GM11168 (cell line): Measurements from ENCODE around the gene EPB41L5.
"Not testable (repeated sequence)": the region's sequence is repeated elsewhere in the genome, so short reads cannot be mapped to it uniquely, and the experiment has no call there.

Experiments
- in situ Hi-C: fragments of 300-500 bp; cut with MboI; formaldehyde crosslinking; loops from one replicate; pipeline ENCODE4 v1.12.0; 2022; ENCODE audit warnings: low sequenced_read_pairs; ENCODE audit not compliant: unreplicated experiment

The EPB41L5 gene

DNA sequence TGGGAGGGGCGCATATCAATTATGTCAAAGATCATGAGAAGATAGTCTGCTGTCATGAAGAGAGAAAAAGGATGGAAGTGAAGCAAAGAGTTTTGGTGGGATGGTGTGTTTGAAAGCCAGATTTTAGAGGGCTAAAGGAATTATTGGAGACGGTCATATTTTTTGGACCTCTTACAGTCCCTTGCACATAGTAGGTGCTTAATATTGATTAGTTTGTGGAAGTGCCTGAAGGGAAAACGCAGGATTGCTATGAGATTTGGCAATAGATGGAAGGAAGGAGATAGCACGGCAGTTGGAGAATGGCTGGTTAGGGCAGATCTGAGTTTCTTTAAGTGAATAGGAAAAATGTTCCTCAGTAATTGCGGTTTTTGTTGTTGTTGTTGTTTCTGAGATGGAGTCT is 15.9 kb downstream of the EPB41L5 start:
- in situ Hi-C loops: no loop called here

DNA sequence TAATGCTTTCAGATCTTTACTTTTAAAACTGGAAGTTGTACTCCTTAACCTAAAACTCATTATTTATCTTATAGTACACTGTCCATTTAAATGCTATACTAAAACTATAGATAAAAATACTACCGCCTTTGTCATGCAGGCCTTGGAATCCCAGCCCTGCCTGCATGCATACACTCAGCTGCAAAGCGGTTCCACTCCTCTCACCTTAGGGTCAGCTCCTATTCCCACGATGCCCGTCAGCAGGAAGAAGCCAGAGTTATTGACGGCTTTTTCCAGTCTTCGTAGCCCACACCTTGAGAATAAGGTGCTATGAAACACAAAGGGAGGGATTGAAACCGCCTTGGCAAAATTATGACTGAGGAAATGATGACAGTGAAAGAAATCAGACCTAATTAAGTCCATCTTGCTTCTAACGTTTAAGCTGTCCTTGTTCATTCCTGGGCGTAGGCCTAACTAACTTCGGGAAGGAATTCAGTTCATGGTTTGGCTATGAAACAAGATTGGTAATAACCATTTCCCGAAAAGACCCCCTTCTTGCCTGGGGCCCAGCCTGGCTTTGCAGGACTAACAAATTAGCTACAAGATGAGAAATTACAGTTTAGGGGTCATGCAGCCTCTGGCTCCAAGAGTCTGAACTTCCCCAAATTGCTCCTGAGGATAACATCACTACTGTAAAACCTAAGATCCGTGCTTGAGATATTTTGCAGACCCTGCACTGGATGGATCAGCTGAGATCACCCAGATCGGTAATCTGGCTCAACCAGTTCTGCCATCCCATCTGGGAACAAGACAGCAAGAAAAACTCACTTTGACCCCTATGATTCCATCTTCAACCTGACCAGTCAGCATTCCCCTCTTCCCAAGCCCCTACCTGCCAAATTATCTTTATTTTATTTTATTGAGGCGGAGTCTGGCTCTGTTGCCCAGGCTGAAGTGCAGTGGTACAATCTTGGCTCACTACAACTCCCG is 17.1 kb downstream of the EPB41L5 start:
- in situ Hi-C loops: no loop called here

DNA sequence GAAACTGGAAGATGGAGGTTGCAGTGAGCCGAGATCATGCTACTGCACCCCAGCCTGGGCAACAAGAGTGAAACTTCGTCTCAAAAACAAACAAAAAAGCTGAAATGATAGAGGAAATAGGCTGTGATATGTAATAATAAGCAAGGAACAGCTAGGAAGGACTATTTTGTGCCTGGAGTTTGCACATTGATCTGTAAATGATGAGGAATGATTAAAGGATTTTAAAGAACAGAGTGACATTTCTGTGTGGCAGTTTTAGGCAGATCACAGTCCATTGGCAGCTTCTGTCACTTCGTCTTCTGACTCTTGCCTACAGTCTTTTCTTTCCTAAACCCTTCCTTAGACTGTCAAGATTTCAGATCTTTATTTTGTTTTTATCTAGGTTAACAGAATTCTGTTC is 19.4 kb downstream of the EPB41L5 start:
- in situ Hi-C loops: no loop called here

DNA sequence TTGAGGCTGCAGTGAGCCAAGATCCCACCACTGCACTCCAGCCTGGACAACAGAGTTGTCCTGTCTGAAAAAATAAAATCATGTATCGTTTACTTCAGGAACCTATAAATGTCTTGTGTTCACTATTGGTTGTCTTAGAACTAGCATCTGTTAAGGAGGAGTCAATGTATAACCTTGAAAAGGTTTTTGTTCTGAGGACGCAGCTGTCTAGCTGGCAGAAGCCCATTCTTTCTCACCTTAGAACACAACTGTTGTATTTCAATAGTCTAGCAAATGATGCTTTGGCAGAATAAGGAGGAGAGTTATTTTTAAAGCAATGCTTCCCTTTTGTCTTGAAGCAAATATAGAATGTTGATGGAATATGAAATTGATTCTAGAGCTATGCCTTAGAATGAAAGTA is 21.1 kb downstream of the EPB41L5 start:
- in situ Hi-C loops: no loop called here

DNA sequence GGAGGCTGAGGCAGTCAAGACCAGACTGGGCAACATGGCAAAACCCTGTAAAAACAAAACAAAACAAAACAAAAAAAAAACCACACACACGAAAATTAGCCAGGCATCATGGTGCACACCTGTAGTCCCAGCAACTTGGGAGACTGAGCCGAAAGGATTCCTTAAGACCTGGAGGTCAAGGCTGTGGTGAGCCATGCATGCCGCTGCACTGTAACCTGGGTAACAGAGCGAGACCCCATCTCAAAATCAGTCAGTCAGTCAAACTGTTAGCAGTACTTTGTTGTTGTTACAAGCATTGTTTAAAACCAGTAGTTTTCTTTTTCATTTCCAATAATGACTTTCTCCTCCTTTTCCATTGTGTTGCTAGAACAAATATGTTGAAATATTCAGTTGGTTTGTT is 21.7 kb downstream of the EPB41L5 start:
- in situ Hi-C loops: no loop called here

DNA sequence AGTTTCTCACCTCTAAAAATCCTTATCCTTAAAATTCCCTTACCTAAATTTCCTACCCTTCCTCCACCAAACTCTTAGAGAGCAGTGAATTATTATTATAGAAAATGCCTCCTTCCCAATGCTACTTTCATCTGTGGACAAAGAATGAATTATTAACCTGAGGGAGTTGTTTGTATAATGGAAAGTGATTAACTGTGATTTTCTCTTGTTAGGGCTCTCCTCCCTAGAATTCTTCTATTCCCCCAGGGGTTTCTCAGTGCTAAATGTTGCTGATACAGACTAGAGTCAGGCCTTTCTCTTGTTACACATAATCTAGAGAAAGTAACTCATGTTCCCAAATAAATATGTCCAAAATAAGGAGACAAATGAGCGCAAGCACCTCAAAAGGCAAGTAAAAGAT is 23.3 kb downstream of the EPB41L5 start:
- in situ Hi-C loops: no loop called here

DNA sequence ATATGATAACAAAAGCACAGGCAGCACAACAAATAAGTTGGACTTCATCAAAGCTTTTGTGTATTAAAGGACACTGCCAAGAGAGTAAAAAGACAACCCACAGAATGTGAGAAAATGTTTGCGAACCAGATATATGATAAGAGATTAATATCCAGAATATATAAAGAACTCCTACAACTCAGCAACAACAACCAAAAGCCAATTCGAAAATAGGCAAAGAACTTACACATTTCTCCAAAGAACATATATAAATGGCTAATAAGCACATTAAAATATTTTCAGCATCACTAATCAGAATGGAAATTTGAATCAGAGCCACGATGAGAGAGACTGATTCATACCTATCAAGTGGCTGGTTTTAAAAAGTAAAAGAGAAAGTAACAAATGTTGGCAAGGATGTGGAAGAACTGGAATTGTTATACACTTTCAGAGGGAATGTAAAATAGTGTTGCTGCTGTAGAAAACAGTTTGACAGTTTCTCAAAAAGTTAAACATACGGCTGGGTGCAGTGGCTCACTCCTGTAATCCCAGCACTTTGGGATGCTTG is 25.2 kb downstream of the EPB41L5 start:
- in situ Hi-C loops: no loop called here

DNA sequence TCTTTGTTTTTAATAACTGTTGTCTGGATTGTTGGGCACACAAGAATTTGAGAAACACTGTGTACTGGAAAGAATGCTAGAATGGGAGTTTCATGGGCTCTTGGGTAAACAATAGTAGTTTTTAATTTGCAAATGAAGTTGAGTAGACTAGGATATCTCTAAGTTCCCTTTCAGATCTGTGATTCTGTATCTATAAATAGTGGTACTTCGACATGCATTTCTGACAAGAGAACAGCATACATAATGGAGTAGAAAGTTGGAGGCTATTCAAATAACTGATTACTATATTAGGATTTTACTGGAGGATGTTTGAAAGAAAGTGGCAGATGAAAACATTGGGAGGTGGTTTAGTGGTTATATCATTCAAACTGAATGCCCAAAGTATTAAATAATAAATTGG is 29.5 kb downstream of the EPB41L5 start:
- in situ Hi-C loops: no loop called here

DNA sequence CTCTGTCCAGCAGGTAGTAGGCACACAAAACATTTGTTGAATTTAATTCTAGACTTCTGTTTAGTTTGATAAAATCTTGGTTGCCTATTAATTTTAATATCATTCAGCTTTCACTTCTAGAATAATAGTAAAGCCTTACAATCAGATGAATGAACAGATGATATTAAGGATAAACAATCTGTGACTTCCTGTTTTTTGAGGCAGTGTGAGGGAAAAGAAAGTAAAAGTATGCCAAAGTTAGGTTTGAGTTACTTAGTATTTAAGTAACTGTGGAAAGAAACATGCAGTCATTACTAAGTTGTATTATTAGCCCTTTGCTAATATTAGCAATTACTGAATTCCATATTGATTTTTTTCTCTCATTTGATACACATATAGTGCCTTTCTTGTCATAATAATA is 31.5 kb downstream of the EPB41L5 start:
- in situ Hi-C loops: no loop called here

DNA sequence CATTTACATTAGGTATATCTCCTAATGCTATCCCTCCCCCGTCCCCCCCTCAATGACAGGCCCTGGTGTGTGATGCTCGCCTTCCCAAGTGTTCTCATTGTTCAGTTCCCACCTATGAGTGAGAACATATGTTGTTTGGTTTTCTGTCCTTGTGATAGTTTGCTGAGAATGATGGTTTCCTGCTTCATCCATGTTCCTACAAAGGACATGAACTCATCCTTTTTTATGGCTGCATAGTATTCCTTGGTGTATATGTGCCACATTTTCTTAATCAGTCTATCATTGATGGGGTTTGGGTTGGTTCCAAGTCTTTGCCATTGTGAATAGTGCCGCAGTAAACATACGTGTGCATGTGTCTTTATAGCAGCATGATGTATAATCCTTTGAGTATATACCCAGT is 32.9 kb downstream of the EPB41L5 start:
- in situ Hi-C loops: not testable (repeated sequence)

DNA sequence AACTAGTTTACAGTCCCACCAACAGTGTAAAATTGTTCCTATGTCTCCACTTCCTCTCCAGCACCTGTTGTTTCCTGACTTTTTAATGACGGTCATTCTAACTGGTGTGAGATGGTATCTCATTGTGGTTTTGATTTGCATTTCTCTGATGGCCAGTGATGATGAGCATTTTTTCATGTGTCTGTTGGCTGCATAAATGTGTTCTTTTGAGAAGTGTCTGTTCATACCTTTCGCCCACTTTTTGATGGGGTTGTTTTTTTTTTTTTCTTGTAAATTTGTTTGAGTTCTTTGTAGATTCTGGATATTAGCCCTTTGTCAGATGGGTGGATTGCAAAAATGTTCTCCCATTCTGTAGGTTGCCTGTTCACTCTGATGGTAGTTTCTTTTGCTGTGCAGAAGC is 33.4 kb downstream of the EPB41L5 start:
- in situ Hi-C loops: not testable (repeated sequence)

DNA sequence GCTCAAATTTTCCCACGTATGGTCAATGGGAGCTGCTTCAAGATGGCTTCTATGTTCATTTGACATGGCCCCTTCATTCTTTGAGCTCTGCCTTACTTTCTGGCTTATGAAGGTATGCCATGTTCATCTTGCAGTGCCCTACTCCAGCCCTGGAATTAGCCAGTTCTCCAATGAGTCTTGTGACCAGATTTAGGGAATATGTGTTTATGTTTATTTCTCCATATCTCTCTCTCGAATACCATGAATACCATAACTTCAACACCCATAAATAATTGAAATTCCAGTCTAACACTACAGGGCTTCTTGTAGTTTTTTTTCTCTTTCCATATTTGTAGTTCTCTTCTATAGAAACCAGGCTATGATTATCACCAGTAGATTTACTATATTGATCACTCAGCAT is 39.7 kb downstream of the EPB41L5 start:
- in situ Hi-C loops: no loop called here

DNA sequence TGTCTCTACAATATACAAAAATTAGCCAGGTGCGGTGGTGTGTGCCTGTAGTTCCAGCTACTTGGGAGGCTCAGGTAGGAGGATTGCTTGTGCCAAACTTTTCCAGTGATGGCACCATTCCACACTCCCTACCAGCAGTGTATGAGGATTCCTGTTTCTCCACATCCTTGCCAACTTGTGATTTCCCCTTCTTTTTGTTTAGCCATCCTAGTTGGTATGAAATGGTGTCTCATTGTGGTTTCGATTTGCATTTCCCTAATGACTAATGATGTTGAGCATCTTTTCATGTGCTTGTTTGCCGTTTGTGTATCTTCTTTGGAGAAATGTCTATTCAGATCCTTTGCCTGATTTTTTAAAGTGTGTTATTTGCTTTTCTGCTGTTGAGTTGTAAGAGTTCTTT is 41.0 kb downstream of the EPB41L5 start:
- in situ Hi-C loops: no loop called here

DNA sequence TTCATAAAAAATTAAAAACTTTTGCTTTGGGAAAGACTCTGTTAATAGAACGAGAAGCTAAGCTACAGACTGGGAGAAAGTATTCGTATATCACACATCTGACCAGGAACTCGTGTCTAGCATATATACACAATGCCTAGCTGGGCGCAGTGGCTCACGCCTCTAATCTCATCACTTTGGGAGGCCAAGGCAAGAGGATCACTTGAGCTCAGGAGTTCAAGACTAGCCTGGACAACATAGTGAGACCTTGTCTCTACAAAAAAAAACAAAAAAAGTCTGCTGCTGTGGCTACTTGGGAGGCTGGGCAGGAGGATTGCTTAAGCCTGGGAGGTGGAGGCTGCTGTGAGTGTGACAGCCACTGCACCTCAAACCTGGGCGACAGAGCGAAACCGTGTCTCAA is 46.6 kb downstream of the EPB41L5 start:
- in situ Hi-C loops: no loop called here

DNA sequence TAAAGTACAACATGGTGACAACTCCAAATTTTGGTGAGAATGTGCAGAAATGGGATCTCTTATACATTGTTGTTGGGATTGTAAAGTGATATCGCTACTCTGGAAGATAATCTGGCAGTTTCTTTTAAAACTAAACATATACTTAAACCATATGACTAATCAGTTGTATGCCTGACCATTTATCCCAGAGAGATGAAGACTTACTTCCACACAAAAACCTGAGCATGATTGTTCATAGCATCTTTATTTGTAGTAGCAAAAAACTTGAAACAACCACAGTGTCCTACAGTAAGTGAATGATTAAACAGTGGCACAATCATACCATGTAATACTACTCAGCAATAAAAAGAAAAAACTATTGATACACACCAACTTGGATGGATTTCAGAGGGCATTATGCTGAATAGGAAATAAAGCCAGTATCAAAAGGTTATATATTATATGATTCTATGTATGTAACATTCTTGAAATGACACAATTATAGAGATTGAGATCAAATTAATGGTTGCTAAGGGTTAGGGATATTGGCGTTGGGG is 47.3 kb downstream of the EPB41L5 start:
- in situ Hi-C loops: no loop called here

DNA sequence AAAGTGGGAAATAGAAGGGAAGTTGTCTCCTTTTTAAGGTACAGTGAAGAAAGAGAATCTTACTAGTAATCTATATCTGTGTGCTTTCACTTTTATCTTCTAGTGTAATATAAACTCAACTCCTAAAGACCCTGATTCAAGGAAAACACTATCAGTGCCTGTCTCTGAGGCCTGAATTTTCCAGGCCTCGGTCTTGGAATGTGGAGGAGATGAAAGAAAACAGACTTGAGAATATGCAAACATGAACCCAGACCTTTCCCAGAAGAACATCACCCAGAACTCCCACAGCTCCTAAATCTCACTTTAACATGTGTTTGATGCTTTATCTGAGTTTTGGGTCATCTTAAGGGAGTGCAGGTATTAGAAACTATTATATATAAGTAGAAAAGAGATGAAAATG is 51.8 kb downstream of the EPB41L5 start:
- in situ Hi-C loops: no loop called here

DNA sequence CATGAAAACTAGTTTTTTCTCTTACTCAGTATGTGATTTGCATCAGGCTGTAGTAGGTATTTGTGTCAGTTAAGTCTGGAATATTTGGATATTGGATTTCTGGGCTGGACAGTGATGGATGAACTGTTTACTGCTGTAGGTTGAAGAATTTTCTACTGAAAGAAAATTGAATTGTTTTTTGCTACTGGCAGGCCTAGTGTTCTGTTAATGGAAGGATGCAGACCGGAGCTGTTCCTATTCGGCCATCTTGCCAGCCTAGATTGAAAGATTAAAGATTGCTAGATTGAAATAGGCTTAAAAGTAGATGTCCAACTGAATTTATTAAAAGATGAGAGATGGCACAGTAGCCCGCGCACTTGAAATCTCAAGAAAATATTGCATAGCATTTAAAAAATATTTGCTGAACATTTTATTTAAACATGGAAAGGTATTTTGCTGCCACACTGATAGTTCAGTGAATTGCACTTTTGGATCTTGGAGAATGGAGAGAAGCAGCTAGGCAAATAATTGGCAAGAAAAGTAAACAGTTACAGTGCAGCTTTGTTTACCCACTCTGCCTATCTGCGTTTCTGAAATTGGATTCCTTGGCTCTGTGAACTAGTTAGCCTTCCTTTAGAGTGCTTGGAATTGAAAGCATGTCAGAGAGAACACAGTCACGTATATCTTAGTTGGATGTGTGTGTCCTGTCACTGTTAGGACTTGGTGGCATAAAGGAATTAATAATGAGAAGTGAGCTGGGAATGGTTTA is 54.1 kb downstream of the EPB41L5 start:
- in situ Hi-C loops: no loop called here

DNA sequence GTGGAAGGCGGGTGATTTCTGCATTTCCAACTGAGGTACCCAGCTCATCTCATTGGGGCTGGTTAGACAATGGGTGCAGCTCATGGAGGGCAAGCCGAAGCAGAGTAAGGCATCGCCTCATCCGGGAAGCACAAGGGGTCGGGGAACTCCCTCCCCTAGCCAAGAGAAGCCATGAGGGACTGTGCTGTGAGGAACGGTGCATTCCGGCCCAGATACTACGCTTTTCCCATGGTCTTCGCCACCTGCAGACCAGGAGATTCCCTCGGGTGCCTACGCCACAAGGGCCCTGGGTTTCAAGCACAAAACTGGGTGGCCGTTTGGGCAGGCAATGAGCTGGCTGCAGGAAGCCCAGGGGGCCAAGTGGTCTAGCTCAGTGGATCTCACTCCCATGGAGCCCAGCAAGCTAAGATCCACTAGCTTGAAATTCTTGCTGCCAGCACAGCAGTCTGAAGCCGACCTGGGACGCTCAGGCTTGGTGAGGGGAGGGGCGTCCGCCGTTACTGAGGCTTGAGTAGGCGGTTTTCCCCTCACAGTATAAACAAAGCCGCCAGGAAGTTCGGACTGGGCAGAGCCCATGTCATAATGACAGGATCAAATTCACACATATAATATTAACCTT is 55.3 kb downstream of the EPB41L5 start:
- in situ Hi-C loops: not testable (repeated sequence)

DNA sequence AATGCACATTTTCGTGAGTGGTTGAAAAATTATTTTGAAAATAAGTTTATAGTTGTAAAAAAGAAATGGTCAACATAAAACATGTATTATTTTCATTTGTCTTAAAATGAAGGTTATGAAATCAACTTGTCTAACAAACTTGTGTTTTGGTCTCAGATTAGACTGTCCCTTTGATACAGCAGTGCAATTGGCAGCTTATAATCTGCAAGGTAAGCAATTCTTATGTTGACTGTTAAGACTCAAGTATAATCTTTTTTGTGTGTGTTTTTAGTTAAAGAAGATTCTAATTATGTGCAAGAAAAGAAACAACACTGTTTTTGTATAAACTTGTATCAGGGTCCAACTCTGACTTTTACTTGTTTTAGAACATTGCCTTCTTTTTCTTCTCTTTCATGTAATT is 62.7 kb downstream of the EPB41L5 start:
- in situ Hi-C loops: no loop called here

DNA sequence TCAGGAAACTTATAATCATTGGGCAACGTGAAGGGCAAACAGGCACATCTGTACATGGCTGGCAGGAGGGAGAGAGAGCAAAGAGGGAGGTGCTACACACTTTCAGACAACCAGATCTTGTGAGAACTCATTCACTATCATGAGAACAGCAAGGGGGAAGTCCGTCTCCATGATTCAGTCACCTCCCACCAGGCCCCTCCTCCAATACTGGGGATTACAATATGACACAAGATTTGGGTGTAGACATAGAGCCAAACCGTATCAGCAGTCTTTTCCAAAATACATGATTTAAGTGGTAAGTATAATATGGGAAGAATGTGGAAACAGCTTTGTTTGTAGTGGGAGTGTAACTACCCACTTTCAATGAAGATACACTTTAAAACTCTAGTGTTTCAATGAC is 65.0 kb downstream of the EPB41L5 start:
- in situ Hi-C loops: no loop called here

DNA sequence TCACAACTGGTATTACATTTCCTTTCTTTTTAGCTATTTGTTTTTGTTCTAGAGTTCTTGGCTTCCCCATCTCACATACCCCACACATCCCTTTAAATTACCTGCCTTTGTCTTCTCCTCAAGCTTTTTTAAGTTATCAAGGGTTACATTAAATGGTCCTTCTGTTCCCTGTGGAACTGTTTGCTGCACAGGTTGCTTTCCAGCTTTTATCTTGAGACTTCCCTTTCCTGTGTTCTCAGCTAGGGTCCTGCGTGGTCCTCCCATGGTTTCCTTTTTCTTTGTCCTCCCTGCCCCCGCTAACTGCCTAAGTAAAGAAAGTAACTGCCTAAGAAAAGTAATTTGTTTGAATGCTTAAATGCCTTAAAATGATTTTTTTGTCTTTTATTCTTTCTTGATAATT is 66.8 kb downstream of the EPB41L5 start:
- in situ Hi-C loops: no loop called here
